SW 1271 (cell line): ENCODE measurements around the gene FCN3.
"Not testable (repeated sequence)": the region's sequence is repeated elsewhere in the genome, so short reads cannot be mapped to it uniquely, and the experiment has no call there.

Experiments used
- DNase-seq, 2 experiments: peaks; one replicate each; lab custom pipeline; 2025; lab: John Stamatoyannopoulos, UW

Gene FCN3

GRCh38 chr1:27399251-27400025, 24.8 kb upstream of the FCN3 start:
- DNase-seq: no peak

- DNase-seq: no peak
These were observed 24.0 kb upstream of the FCN3 start for GRCh38 chr1:27398405-27399149.

- no peak for DNase-seq
These were observed 23.1 kb upstream of the FCN3 start for GRCh38 chr1:27397749-27398148.

- DNase-seq: no peak
These were observed 22.5 kb upstream of the FCN3 start for GRCh38 chr1:27397110-27397509.

GRCh38 chr1:27395441-27396195, 21.0 kb upstream of the FCN3 start:
- DNase-seq: peak; percentile 46 to 50

GRCh38 chr1:27394925-27395324, 20.3 kb upstream of the FCN3 start:
- no peak for DNase-seq

GRCh38 chr1:27394282-27394658, 19.6 kb upstream of the FCN3 start:
- no peak for DNase-seq

GRCh38 chr1:27393641-27394281, 19.1 kb upstream of the FCN3 start:
- no peak for DNase-seq

- no peak for DNase-seq
These were observed 18.4 kb upstream of the FCN3 start for GRCh38 chr1:27392778-27393635.

- peak; percentile 57 to 82 for DNase-seq
These were observed 17.6 kb upstream of the FCN3 start, which contains the start of gene GPR3 for GRCh38 chr1:27392096-27392777. GPR3 (plus strand) TSS chr1:27392622; CDS start chr1:27393799, 1,177 bp downstream.

GRCh38 chr1:27391511-27392095, 17.0 kb upstream of the FCN3 start:
- DNase-seq: no peak

- DNase-seq: peak in 1 of 2 experiments; percentile 48
These were observed 13.8 kb upstream of the FCN3 start for GRCh38 chr1:27388337-27389005.

- DNase-seq: not testable (repeated sequence)
These were observed 10.2 kb upstream of the FCN3 start for GRCh38 chr1:27384797-27385196.

GRCh38 chr1:27383661-27384060, 9.0 kb upstream of the FCN3 start:
- no peak for DNase-seq

GRCh38 chr1:27383039-27383605, 8.5 kb upstream of the FCN3 start, which contains the start of gene CD164L2:
CD164L2 (minus strand) TSS chr1:27383333; CDS start chr1:27383239, 94 bp downstream.
- DNase-seq: no peak

GRCh38 chr1:27381969-27382762, 7.5 kb upstream of the FCN3 start:
- no peak for DNase-seq

GRCh38 chr1:27380766-27381733, 6.4 kb upstream of the FCN3 start:
- DNase-seq: no peak
